ENCODE results near the gene STK39.
"Not testable (repeated sequence)": the region's sequence is repeated elsewhere in the genome, so short reads cannot be mapped to it uniquely, and the experiment has no call there.

Gene STK39

GRCh38 chr2:168090366-168091135 is 156.8 kb downstream of the STK39 start:
- DNase-seq (ENCODE audit: low read depth in 2 of 2) = no peak

DNA sequence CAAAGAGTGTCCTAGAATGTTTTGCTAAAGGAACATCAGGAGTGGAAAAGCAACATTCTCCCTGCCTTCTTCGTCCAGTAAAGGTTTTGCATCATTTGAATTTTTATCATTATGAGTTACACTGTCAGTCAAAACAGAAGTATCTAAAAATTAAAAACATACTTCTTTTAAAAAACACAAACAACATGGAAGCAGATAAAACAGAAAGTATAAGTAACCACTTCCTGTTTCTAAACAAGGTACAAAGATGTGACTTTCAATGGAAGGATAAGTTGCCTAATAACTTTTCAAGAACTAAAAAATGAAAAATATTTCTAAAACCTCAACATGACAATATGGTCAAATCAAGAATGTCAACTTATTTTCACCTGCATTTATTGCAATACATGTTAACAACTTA is 158.2 kb downstream of the STK39 start:
- DNase-seq (ENCODE audit: low read depth in 2 of 2) = no peak

- no peak for DNase-seq (ENCODE audit: low read depth in 2 of 2)
Observed at GRCh38 chr2:168087401-168087800, 160.0 kb downstream of the STK39 start.

GRCh38 chr2:168086851-168087250 is 160.5 kb downstream of the STK39 start:
- DNase-seq (ENCODE audit: low read depth in 2 of 2) = no peak

DNA sequence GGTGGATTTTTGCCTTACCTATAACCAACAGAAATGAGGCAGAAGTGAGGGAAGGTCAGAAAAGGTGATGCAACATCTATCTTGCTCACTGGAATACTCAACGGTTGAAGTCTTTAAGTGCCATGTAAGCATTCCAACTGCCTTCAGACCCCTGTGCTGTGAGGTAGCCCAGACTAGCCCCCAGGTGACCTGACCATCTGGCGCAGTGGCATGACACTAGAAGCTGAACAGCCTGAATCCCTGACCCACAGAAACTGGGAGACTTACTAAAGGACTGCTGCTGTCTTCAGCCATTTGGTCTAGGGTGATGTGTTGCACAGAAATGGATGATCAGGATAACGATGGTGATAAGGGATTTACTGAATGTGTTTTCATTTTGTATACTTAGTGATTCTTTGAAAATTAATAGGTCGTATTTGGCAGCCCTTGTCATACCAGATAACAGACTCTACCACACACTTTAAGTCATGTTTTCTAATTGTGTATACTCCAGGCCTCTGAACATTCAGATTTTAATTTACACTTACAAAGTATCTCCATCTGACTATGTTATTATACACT is 161.5 kb downstream of the STK39 start:
- DNase-seq (ENCODE audit: low read depth in 2 of 2) = no peak

GRCh38 chr2:168084288-168084687 is 163.1 kb downstream of the STK39 start:
- DNase-seq (ENCODE audit: low read depth in 2 of 2) = no peak

DNA sequence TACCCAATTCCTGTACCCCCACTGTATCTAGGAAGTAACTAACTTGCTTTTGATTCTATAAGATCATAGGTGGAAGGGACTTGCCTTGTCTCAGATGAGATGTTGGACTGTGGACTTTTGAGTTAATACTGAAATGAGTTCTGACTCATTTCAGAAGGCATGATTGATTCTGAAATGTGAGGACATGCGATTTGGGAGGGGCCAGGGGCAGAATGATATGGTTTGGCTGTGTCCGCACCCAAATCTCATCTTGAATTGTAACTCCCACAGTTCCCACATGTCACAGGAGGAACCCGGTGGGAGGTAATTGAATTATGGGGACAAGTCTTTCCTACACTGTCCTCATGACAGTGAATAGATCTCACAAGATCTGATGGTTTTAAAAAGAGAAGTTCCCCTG is 165.9 kb downstream of the STK39 start:
- DNase-seq (ENCODE audit: low read depth in 2 of 2) = not testable (repeated sequence)

DNA sequence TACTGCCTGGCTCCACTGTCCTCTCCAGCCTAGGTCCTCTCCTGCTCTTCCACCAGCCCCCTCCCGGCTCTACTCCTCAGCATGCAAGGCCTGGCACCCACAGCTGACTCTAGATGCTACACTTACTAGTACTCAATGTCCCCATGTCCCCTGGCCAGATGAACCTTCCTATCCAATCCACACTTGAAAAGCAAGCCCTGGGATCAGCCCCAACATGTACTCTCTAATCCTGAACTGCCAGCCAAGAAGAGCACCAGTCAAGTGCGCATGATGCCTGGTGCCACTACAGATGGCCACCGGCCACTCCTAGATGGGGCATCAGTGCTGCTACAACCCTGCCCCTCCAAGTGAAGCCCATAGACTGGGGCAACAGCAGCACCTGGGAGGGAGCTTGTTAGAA is 168.2 kb downstream of the STK39 start:
- no peak for DNase-seq (ENCODE audit: low read depth in 2 of 2)

GRCh38 chr2:168076731-168077130 is 170.7 kb downstream of the STK39 start:
- DNase-seq (ENCODE audit: low read depth in 2 of 2) = no peak

DNA sequence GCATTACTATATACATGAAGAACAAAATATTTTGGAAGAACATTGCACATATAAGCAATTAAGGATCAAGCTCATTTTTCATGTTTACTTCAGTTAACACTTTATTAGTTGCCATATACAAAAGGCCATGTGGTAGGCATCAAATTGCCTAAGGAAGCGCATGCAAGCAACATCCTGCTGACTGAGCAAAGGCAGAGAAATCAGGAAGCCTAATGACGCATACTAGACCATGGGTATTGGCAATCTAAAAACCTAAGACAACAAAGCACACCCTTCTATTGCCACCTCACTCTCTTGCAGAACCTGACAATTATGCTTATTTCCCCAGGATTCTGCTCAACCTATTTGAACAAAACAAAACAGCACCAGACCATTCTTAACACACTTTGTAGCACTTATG is 171.9 kb downstream of the STK39 start:
- no peak for DNase-seq (ENCODE audit: low read depth in 2 of 2)

GRCh38 chr2:168072626-168073303 is 174.6 kb downstream of the STK39 start:
- no peak for DNase-seq (ENCODE audit: low read depth in 2 of 2)

DNA sequence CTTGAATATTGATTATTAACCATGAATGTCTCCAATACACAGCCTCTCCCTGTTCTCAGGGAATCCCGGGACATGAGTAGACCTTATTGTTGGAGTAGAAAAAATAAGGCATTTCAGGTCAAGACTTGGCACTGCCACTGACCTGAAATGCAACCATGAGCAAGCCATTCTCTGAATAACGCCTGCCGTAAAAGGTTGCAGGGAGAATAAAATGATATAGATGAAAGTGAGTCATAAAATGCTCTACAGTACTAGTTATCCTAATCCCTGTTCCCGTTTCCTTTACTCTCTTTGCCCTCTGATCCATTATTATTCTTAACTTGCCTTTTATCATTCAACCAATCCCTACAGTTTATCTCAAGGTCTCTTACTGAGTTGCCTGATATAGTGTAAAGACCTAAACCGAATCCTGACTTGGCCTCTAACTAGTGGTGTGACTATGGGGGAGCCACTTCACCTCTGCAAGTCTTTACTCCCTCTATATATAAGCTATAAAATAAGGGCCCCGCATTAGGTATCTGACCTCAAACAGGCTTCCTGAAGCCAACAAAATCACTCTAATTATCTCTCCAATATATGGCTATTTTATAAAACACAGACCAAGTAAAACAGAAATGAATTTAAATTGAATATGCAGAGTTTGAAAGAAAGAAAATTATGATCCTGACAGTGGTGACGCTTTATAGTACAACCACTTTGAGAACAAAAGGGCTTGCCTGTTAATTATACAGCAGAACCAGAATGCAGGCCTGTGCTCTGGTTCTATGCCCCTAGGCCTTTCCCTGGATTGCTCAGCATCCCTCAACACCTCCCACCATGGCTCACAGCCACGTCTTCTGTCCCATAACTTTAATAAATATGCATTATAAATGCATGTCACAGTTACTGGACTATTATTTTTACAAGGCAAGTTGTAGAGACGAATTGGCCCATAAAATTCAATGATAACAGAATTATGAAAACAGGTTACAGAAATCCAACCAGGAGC is 183.1 kb downstream of the STK39 start:
- no peak for DNase-seq (ENCODE audit: low read depth in 2 of 2)

- DNase-seq (ENCODE audit: low read depth in 2 of 2) = no peak
Observed at GRCh38 chr2:168062936-168063335, 184.5 kb downstream of the STK39 start.

GRCh38 chr2:168062054-168062453 is 185.3 kb downstream of the STK39 start:
- DNase-seq (ENCODE audit: low read depth in 2 of 2) = no peak

- peak; percentile 5 to 9 for DNase-seq (ENCODE audit: low read depth in 2 of 2)
Observed at GRCh38 chr2:168060986-168061750, 186.2 kb downstream of the STK39 start.

- DNase-seq (ENCODE audit: low read depth in 2 of 2) = no peak
Observed at GRCh38 chr2:168059758-168060157, 187.6 kb downstream of the STK39 start.

DNA sequence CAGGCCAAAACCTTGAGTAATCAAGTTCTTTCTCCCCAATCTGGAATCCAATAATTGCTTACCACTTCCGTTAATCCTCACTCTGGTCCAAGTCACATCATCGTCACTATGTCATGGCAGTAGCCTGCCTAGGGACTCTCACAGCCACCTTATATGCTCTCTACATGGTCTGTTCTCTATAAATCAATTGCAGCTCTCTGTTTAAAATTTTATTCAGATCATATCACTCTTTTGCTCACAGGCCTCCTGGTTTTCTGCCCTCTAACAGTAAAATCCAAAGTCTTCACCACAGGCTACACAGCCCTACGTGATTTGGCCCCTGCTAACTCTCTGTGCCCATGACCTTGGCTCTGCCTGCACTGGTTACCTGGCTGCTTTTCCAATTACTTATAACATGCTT is 188.7 kb downstream of the STK39 start:
- DNase-seq (ENCODE audit: low read depth in 2 of 2) = no peak

GRCh38 chr2:168056242-168056787 is 191.1 kb downstream of the STK39 start:
- DNase-seq (ENCODE audit: low read depth in 2 of 2) = no peak

DNA sequence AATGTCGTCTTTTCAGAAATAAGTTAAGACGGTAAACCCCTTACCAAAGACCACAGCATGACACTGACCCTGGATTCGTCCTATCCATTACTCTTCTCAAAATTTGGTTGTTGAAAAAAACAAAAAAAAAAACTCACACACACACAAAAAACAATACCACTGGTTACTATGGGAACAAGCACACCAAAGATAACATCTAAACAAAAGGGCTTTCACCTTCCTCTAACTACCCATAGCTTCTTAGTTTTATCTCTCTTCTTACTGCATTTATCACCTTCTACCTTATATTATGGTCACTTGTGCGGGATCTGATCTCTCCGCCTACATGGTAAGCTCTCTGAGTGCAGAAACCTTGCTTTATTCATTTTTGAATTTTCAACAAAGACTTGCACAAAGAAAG is 192.7 kb downstream of the STK39 start:
- no peak for DNase-seq (ENCODE audit: low read depth in 2 of 2)

GRCh38 chr2:168053676-168054075 is 193.7 kb downstream of the STK39 start:
- no peak for DNase-seq (ENCODE audit: low read depth in 2 of 2)

- no peak for DNase-seq (ENCODE audit: low read depth in 2 of 2)
Observed at GRCh38 chr2:168052773-168053172, 194.6 kb downstream of the STK39 start.
